ENCODE measurements around the gene VAV3. TPM values are rescaled to one million over a fixed set of nuclear protein-coding genes. Genes with fewer than 3 reads are reported as not detected.
"Not testable (repeated sequence)": the region's sequence is repeated elsewhere in the genome, so short reads cannot be mapped to it uniquely, and the experiment has no call there.

The VAV3 gene
- total RNA-seq, 5 donors from 2014 or later (not counting 1 experiment from before 2014, with no cell fraction given), result 3.7 to 13.4 (median 4.6) TPM

- CTCF ChIA-PET, result no interaction called here
- no peak overlapping the region for H3K27ac ChIP-seq (ENCODE audit: low read length)
These were observed 42.1 kb upstream of the VAV3 start for GRCh38 chr1:108007070-108007469.

DNA sequence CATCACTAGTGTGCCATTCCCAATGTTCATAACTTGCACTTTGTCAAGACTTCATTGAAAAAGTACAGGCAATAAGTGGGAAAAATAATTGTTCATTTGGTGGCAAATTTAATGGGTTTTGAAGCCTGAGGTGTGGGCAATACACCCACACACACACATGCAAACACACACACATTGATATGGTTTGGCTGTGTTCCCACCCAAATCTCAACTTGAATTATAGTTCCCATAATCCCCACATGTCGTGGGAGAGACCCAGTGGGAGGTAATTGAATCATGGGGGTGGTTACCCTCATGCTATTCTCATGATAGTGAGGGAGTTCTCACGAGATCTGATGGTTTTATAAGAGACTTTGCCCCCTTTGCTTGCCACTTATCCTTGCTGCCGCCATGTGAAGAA is 39.9 kb upstream of the VAV3 start:
- H3K27me3 ChIP-seq (replicated peaks in 1 of 2; ENCODE audit: control insufficient read depth in 2 of 2, extremely low read depth in 1 of 2, insufficient read depth in 2 of 2, low read length in 1 of 2); H3K9me3 Mint-ChIP-seq; H3K4me1 Mint-ChIP-seq; CTCF ChIA-PET; POLR2A ChIA-PET; H3K27ac ChIP-seq (ENCODE audit: low read length); H3K9me3 ChIP-seq; H3K36me3 Mint-ChIP-seq; H3K4me1 ChIP-seq (ENCODE audit: control insufficient read depth in 1 of 2, extremely low read depth in 1 of 2, insufficient read depth in 2 of 2, low read length in 2 of 2); H3K4me3 Mint-ChIP-seq; H3K27ac Mint-ChIP-seq; H3K4me3 ChIP-seq (ENCODE audit: control insufficient read depth in 1 of 2, extremely low read depth in 1 of 2, low read length in 1 of 2); H3K27me3 Mint-ChIP-seq; ATAC-seq (replicated peaks in 1 of 4); DNase-seq; H3K36me3 ChIP-seq (ENCODE audit: control insufficient read depth in 2 of 2, extremely low read depth in 1 of 2, insufficient read depth in 1 of 2, low read length in 1 of 2): not testable (repeated sequence)
- WGBS (ENCODE audit: insufficient coverage), result no CpG with 5 or more reads among the region's 3 CpGs

More at GRCh38 chr1:108007070-108007469, 42.1 kb upstream of the VAV3 start:
- ATAC-seq (replicated peaks in 1 of 4), result no peak
- Mint-ChIP-seq H3K27ac (no peak overlapping the region), H3K9me3 (no peaks in the 10 kb centered on the region), H3K36me3 (no peaks in the 10 kb centered on the region), H3K4me1 (peaks cover 0 to 2% (median 0%) of the 10 kb centered on the region in 3 donors), H3K27me3 (no peaks in the 10 kb centered on the region), H3K4me3 (no peak overlapping the region)
- DNase-seq, result no peak
- no peaks in the 10 kb centered on the region for H3K36me3 ChIP-seq (ENCODE audit: control insufficient read depth in 2 of 2, extremely low read depth in 1 of 2, insufficient read depth in 1 of 2, low read length in 1 of 2)
- no peaks in the 10 kb centered on the region for H3K9me3 ChIP-seq
- H3K27me3 ChIP-seq (replicated peaks in 1 of 2; ENCODE audit: control insufficient read depth in 2 of 2, extremely low read depth in 1 of 2, insufficient read depth in 2 of 2, low read length in 1 of 2), result peaks cover 0 to 2% of the 10 kb centered on the region in 2 experiments
- no CpG with 5 or more reads among the region's 1 CpG for WGBS (ENCODE audit: insufficient coverage)
- H3K4me3 ChIP-seq (ENCODE audit: control insufficient read depth in 1 of 2, extremely low read depth in 1 of 2, low read length in 1 of 2), result no peak overlapping the region
- H3K4me1 ChIP-seq (ENCODE audit: control insufficient read depth in 1 of 2, extremely low read depth in 1 of 2, insufficient read depth in 2 of 2, low read length in 2 of 2), result no peaks in the 10 kb centered on the region
- POLR2A ChIA-PET, result interaction anchor here in 1 of 2 donors (0.6 kb wide), 1 partner anchor 61 kb away, joined by 3 read pairs; no protein-coding TSS in a partner anchor

GRCh38 chr1:108000620-108001111 is 35.7 kb upstream of the VAV3 start:
- DNase-seq (no peak), ATAC-seq (replicated peaks in 1 of 4) (no peak)
- Mint-ChIP-seq H3K9me3 (no peaks in the 10 kb centered on the region), H3K27ac (no peak overlapping the region), H3K36me3 (no peaks in the 10 kb centered on the region), H3K4me1 (no peaks in the 10 kb centered on the region), H3K4me3 (no peak overlapping the region), H3K27me3 (no peaks in the 10 kb centered on the region)
- Histone ChIP-seq H3K4me3 (ENCODE audit: control insufficient read depth in 1 of 2, extremely low read depth in 1 of 2, low read length in 1 of 2) (no peak overlapping the region), H3K9me3 (no peaks in the 10 kb centered on the region), H3K36me3 (ENCODE audit: control insufficient read depth in 2 of 2, extremely low read depth in 1 of 2, insufficient read depth in 1 of 2, low read length in 1 of 2) (no peaks in the 10 kb centered on the region), H3K4me1 (ENCODE audit: control insufficient read depth in 1 of 2, extremely low read depth in 1 of 2, insufficient read depth in 2 of 2, low read length in 2 of 2) (no peaks in the 10 kb centered on the region), H3K27ac (ENCODE audit: low read length) (no peak overlapping the region), H3K27me3 (replicated peaks in 1 of 2; ENCODE audit: control insufficient read depth in 2 of 2, extremely low read depth in 1 of 2, insufficient read depth in 2 of 2, low read length in 1 of 2) (no peaks in the 10 kb centered on the region)
- 40% methylated on average over 1 of the region's 2 CpGs for WGBS (ENCODE audit: insufficient coverage)
- ChIA-PET CTCF (no interaction called here), POLR2A (no interaction called here)

- no peak overlapping the region for H3K27ac Mint-ChIP-seq
- H3K9me3 Mint-ChIP-seq, result no peaks in the 10 kb centered on the region
- no peaks in the 10 kb centered on the region for H3K36me3 ChIP-seq (ENCODE audit: control insufficient read depth in 2 of 2, extremely low read depth in 1 of 2, insufficient read depth in 1 of 2, low read length in 1 of 2)
- no peak overlapping the region for H3K4me3 Mint-ChIP-seq
- no peaks in the 10 kb centered on the region for H3K4me1 Mint-ChIP-seq
- H3K27me3 ChIP-seq (replicated peaks in 1 of 2; ENCODE audit: control insufficient read depth in 2 of 2, extremely low read depth in 1 of 2, insufficient read depth in 2 of 2, low read length in 1 of 2), result no peaks in the 10 kb centered on the region
- H3K27ac ChIP-seq (ENCODE audit: low read length), result no peak overlapping the region
- POLR2A ChIA-PET, result no interaction called here
- H3K4me1 ChIP-seq (ENCODE audit: control insufficient read depth in 1 of 2, extremely low read depth in 1 of 2, insufficient read depth in 2 of 2, low read length in 2 of 2), result no peaks in the 10 kb centered on the region
- ATAC-seq (replicated peaks in 1 of 4), result no peak
- no peaks in the 10 kb centered on the region for H3K27me3 Mint-ChIP-seq
- no peak for DNase-seq
- no peak overlapping the region for H3K4me3 ChIP-seq (ENCODE audit: control insufficient read depth in 1 of 2, extremely low read depth in 1 of 2, low read length in 1 of 2)
- CTCF ChIA-PET, result no interaction called here
- H3K36me3 Mint-ChIP-seq, result no peaks in the 10 kb centered on the region
- WGBS (ENCODE audit: insufficient coverage), result no CpG with 5 or more reads among the region's 6 CpGs
- H3K9me3 ChIP-seq, result no peaks in the 10 kb centered on the region
These were observed 35.2 kb upstream of the VAV3 start for GRCh38 chr1:108000184-108000583.

- no CpG with 5 or more reads among the region's 1 CpG for WGBS (ENCODE audit: insufficient coverage)
These were observed 32.9 kb upstream of the VAV3 start for GRCh38 chr1:107997866-107998265.

GRCh38 chr1:107993920-107994319 is 28.9 kb upstream of the VAV3 start:
- WGBS (ENCODE audit: insufficient coverage), result 98% methylated on average over 5 of the region's 7 CpGs

More at GRCh38 chr1:107997866-107998265, 32.9 kb upstream of the VAV3 start:
- Histone ChIP-seq H3K4me3 (ENCODE audit: control insufficient read depth in 1 of 2, extremely low read depth in 1 of 2, low read length in 1 of 2) (no peak overlapping the region), H3K4me1 (ENCODE audit: control insufficient read depth in 1 of 2, extremely low read depth in 1 of 2, insufficient read depth in 2 of 2, low read length in 2 of 2) (no peaks in the 10 kb centered on the region), H3K36me3 (ENCODE audit: control insufficient read depth in 2 of 2, extremely low read depth in 1 of 2, insufficient read depth in 1 of 2, low read length in 1 of 2) (no peaks in the 10 kb centered on the region), H3K27ac (ENCODE audit: low read length) (no peak overlapping the region), H3K27me3 (replicated peaks in 1 of 2; ENCODE audit: control insufficient read depth in 2 of 2, extremely low read depth in 1 of 2, insufficient read depth in 2 of 2, low read length in 1 of 2) (no peaks in the 10 kb centered on the region), H3K9me3 (no peaks in the 10 kb centered on the region)
- ATAC-seq (replicated peaks in 1 of 4) (no peak), DNase-seq (no peak)
- Mint-ChIP-seq H3K4me3 (no peak overlapping the region), H3K27me3 (no peaks in the 10 kb centered on the region), H3K27ac (no peak overlapping the region), H3K9me3 (no peaks in the 10 kb centered on the region), H3K36me3 (no peaks in the 10 kb centered on the region), H3K4me1 (no peaks in the 10 kb centered on the region)
- POLR2A ChIA-PET, result no interaction called here
- CTCF ChIA-PET, result no interaction called here

GRCh38 chr1:107992347-107992746 is 27.4 kb upstream of the VAV3 start:
- 100% methylated on average over 1 of the region's 3 CpGs for WGBS (ENCODE audit: insufficient coverage)
- ATAC-seq (replicated peaks in 1 of 4) (no peak), DNase-seq (no peak)
- Mint-ChIP-seq H3K27ac (no peak overlapping the region), H3K36me3 (no peaks in the 10 kb centered on the region), H3K4me1 (no peaks in the 10 kb centered on the region), H3K4me3 (no peak overlapping the region), H3K27me3 (no peaks in the 10 kb centered on the region), H3K9me3 (peaks cover 0 to 5% (median 0%) of the 10 kb centered on the region in 3 donors)
- no peaks in the 10 kb centered on the region for H3K36me3 ChIP-seq (ENCODE audit: control insufficient read depth in 2 of 2, extremely low read depth in 1 of 2, insufficient read depth in 1 of 2, low read length in 1 of 2)
- CTCF ChIA-PET, result interaction anchor here in 1 of 2 donors (1.1 kb wide), 1 partner anchor 212 kb away, joined by 4 read pairs; no protein-coding TSS in a partner anchor
- POLR2A ChIA-PET, result interaction anchor here in 1 of 2 donors (0.7 kb wide), 1 partner anchor 42 kb away, joined by 6 read pairs; no protein-coding TSS in a partner anchor
- no peaks in the 10 kb centered on the region for H3K4me1 ChIP-seq (ENCODE audit: control insufficient read depth in 1 of 2, extremely low read depth in 1 of 2, insufficient read depth in 2 of 2, low read length in 2 of 2)
- no peaks in the 10 kb centered on the region for H3K27me3 ChIP-seq (replicated peaks in 1 of 2; ENCODE audit: control insufficient read depth in 2 of 2, extremely low read depth in 1 of 2, insufficient read depth in 2 of 2, low read length in 1 of 2)
- H3K9me3 ChIP-seq, result no peaks in the 10 kb centered on the region
- H3K27ac ChIP-seq (ENCODE audit: low read length), result no peak overlapping the region
- H3K4me3 ChIP-seq (ENCODE audit: control insufficient read depth in 1 of 2, extremely low read depth in 1 of 2, low read length in 1 of 2), result no peak overlapping the region

More at GRCh38 chr1:107993920-107994319, 28.9 kb upstream of the VAV3 start:
- Mint-ChIP-seq H3K4me1 (no peaks in the 10 kb centered on the region), H3K27me3 (no peaks in the 10 kb centered on the region), H3K4me3 (no peak overlapping the region), H3K36me3 (no peaks in the 10 kb centered on the region), H3K27ac (no peak overlapping the region), H3K9me3 (peaks cover 0 to 5% (median 0%) of the 10 kb centered on the region in 3 donors)
- Histone ChIP-seq H3K27ac (ENCODE audit: low read length) (no peak overlapping the region), H3K27me3 (replicated peaks in 1 of 2; ENCODE audit: control insufficient read depth in 2 of 2, extremely low read depth in 1 of 2, insufficient read depth in 2 of 2, low read length in 1 of 2) (no peaks in the 10 kb centered on the region), H3K4me1 (ENCODE audit: control insufficient read depth in 1 of 2, extremely low read depth in 1 of 2, insufficient read depth in 2 of 2, low read length in 2 of 2) (no peaks in the 10 kb centered on the region), H3K36me3 (ENCODE audit: control insufficient read depth in 2 of 2, extremely low read depth in 1 of 2, insufficient read depth in 1 of 2, low read length in 1 of 2) (no peaks in the 10 kb centered on the region), H3K9me3 (no peaks in the 10 kb centered on the region), H3K4me3 (ENCODE audit: control insufficient read depth in 1 of 2, extremely low read depth in 1 of 2, low read length in 1 of 2) (no peak overlapping the region)
- ChIA-PET CTCF (no interaction called here), POLR2A (no interaction called here)
- ATAC-seq (replicated peaks in 1 of 4) (no peak), DNase-seq (no peak)

Data from T-cell (primary cell).